ENCODE data around the gene CYP27C1.
"Not testable (repeated sequence)": the region's sequence is repeated elsewhere in the genome, so short reads cannot be mapped to it uniquely, and the experiment has no call there.

Gene CYP27C1

DNA sequence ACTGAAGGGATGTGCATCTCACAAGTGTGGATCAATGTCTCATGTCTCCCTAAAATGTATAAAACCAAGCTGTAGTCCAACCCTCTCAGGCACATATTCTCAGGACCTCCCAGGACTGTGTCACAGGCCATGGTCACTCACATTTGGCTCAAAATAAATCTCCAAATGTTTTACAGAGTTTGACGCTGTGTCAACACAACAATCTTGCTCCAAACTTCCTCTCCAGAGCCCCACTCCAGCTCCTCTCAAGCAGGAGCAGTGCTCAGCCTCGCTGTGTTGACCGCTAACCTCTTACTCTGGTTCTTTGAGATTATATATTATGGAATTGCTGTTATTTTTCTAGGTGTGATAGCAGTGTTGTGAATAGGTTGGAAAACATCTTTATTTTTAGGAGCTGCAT lies 56.2 kb downstream of the CYP27C1 start:
- no peaks in the 10 kb centered on the region for H3K27me3 ChIP-seq (ENCODE audit: control insufficient read depth in 5 of 5, insufficient read depth in 4 of 5, low read length in 5 of 5)
- H3K4me1 ChIP-seq (ENCODE audit: control insufficient read depth in 5 of 5, insufficient read depth in 5 of 5, low read length in 5 of 5): peaks cover 0 to 9% (median 5%) of the 10 kb centered on the region in 5 donors
- no peaks in the 10 kb centered on the region for H3K9me3 ChIP-seq (ENCODE audit: control insufficient read depth in 5 of 5, low read length in 5 of 5)
- no peak overlapping the region for H3K9ac ChIP-seq (ENCODE audit: low read length in 5 of 5)
- H3K36me3 ChIP-seq (ENCODE audit: control insufficient read depth in 5 of 5, insufficient read depth in 5 of 5, low read length in 5 of 5): no peaks in the 10 kb centered on the region
- no peak overlapping the region for H3K4me3 ChIP-seq (ENCODE audit: low read depth in 1 of 5, low read length in 5 of 5)
- no peak overlapping the region for H3K27ac ChIP-seq (ENCODE audit: low read depth, low read length)

DNA sequence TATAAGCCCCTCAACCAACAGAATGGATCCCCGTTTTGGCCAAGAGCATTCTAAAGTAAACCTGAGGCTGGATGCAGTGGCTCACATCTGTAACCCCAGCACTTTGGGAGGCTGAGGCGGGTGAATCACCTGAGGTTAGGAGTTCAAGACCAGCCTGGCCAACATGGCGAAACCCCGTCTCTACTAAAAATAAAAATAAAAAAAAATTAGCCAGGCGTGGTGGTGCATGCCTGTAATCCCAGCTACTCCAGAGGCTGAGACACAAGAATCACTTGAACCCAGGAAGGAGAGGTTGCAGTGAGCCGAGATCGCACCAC lies 57.1 kb downstream of the CYP27C1 start:
- not testable (repeated sequence) for H3K4me3 ChIP-seq (ENCODE audit: low read depth in 1 of 5, low read length in 5 of 5); H3K27ac ChIP-seq (ENCODE audit: low read depth, low read length); H3K9me3 ChIP-seq (ENCODE audit: control insufficient read depth in 5 of 5, low read length in 5 of 5); H3K9ac ChIP-seq (ENCODE audit: low read length in 5 of 5); H3K4me1 ChIP-seq (ENCODE audit: control insufficient read depth in 5 of 5, insufficient read depth in 5 of 5, low read length in 5 of 5); H3K27me3 ChIP-seq (ENCODE audit: control insufficient read depth in 5 of 5, insufficient read depth in 4 of 5, low read length in 5 of 5); H3K36me3 ChIP-seq (ENCODE audit: control insufficient read depth in 5 of 5, insufficient read depth in 5 of 5, low read length in 5 of 5)

DNA sequence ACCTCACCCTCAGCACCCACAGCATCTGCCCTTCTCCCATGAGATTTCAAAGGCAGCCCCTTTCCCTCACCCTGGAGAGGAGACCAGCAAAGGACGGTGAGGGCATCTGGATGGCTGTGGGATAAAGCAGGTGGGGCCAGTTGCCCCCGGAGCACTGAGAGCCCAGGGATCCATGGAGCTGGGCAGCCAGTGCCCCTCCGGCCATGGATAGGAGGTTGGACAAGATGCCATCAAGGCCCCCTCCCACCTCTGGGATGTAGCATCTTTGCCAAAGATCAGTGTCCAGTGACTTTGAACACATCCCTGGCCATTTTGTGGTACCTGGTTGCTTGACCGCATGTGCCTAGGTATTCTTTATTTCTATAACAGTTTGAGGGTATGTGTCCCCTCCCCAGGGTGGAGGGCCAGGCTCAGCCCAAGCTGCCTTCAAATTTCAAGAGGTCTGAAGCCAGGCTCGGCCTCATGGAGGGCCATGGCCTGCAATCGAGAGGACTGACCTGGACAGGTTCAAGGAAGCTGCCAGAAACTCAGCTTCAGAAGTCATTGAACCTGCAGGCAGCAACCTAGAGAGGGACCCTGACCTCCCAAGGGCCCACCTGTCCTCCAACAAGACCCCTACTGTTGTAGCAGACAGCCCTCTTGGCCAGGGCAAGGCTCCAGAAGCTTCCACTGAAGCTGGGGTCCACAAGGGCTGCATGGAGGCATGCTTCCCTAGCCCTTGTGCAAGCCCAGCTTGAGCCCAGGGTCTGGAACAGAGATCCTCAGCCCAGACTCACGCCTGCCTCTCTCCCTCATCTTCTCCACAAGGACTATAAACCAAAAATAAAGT lies 57.6 kb downstream of the CYP27C1 start:
- Histone ChIP-seq H3K9ac (ENCODE audit: low read length in 5 of 5) (no peak overlapping the region), H3K36me3 (ENCODE audit: control insufficient read depth in 5 of 5, insufficient read depth in 5 of 5, low read length in 5 of 5) (no peaks in the 10 kb centered on the region), H3K4me3 (ENCODE audit: low read depth in 1 of 5, low read length in 5 of 5) (no peak overlapping the region), H3K27ac (ENCODE audit: low read depth, low read length) (no peak overlapping the region), H3K9me3 (ENCODE audit: control insufficient read depth in 5 of 5, low read length in 5 of 5) (no peaks in the 10 kb centered on the region), H3K27me3 (ENCODE audit: control insufficient read depth in 5 of 5, insufficient read depth in 4 of 5, low read length in 5 of 5) (no peaks in the 10 kb centered on the region), H3K4me1 (ENCODE audit: control insufficient read depth in 5 of 5, insufficient read depth in 5 of 5, low read length in 5 of 5) (peaks cover 0 to 9% (median 6%) of the 10 kb centered on the region in 5 donors)

DNA sequence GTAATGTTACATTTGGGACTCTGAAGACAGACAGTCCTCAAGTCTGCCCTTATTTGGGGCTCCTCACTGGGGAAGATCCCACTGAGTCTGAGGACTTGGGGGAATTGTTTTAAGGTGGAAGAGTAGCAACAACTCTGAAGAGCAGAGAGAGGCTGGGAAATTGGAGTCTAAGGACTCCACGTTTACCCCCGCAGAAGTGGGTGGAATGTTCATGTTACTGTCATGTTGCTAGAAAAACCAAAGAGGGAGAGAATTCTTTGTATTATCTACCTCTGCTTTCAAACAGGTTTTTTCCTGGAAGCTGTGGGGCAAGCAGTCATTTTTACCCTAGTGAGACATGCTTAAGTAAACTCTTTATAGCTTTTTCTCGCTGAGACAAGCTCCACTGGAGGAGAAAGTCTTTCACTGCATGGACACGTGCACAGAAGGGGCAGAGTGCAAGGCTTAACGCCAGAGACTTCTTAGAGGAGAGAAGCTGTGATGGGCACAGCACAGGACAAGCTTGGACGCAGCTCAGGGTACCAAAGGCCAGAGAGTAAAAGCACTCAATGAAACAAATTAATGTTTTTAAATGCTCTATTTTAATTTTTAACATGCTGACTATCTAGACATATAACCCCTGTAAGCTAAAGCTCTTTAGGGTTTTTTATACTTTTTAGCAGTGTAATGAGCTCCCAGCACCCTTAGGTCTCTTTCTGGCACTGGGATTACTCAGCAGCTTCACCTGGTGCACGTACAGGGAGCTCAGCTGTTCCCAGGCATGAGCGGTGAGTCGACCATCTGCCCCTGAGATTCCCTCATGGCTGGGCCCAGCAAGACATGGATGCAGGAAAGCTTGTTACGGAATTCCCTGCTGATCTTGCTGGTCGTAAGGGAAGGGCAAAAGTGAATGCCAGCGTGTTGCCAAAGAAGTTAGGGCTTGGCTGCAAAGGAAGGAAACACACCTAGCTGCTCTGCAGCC lies 58.6 kb downstream of the CYP27C1 start:
- H3K4me3 ChIP-seq (ENCODE audit: low read depth in 1 of 5, low read length in 5 of 5): no peak overlapping the region
- no peaks in the 10 kb centered on the region for H3K9me3 ChIP-seq (ENCODE audit: control insufficient read depth in 5 of 5, low read length in 5 of 5)
- H3K27ac ChIP-seq (ENCODE audit: low read depth, low read length): no peak overlapping the region
- H3K4me1 ChIP-seq (ENCODE audit: control insufficient read depth in 5 of 5, insufficient read depth in 5 of 5, low read length in 5 of 5): peaks cover 0 to 11% (median 6%) of the 10 kb centered on the region in 5 donors
- no peaks in the 10 kb centered on the region for H3K36me3 ChIP-seq (ENCODE audit: control insufficient read depth in 5 of 5, insufficient read depth in 5 of 5, low read length in 5 of 5)
- no peak overlapping the region for H3K9ac ChIP-seq (ENCODE audit: low read length in 5 of 5)
- no peaks in the 10 kb centered on the region for H3K27me3 ChIP-seq (ENCODE audit: control insufficient read depth in 5 of 5, insufficient read depth in 4 of 5, low read length in 5 of 5)

DNA sequence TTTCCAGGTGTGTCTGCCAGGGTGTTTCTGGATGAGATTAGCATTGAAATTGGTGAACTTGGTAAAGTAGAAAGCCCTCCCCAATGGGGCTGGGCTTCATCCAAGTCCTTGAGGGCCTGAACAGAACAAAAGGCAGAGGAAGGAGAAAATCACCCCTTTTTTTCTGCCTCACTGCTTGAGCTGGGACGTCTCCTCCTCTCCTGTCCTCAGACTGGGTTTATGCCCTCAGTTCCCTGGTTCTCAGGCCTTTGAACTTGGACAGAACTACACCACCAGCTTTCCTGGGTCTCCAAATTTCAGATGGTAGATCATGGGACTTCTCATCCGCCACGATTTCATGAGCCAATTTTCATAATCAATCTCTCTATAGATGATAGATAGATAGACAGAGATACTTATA lies 59.4 kb downstream of the CYP27C1 start:
- no peak overlapping the region for H3K4me3 ChIP-seq (ENCODE audit: low read depth in 1 of 5, low read length in 5 of 5)
- H3K4me1 ChIP-seq (ENCODE audit: control insufficient read depth in 5 of 5, insufficient read depth in 5 of 5, low read length in 5 of 5): peaks cover 0 to 17% (median 12%) of the 10 kb centered on the region in 5 donors
- no peak overlapping the region for H3K9ac ChIP-seq (ENCODE audit: low read length in 5 of 5)
- H3K9me3 ChIP-seq (ENCODE audit: control insufficient read depth in 5 of 5, low read length in 5 of 5): no peaks in the 10 kb centered on the region
- H3K36me3 ChIP-seq (ENCODE audit: control insufficient read depth in 5 of 5, insufficient read depth in 5 of 5, low read length in 5 of 5): no peaks in the 10 kb centered on the region
- no peak overlapping the region for H3K27ac ChIP-seq (ENCODE audit: low read depth, low read length)
- no peaks in the 10 kb centered on the region for H3K27me3 ChIP-seq (ENCODE audit: control insufficient read depth in 5 of 5, insufficient read depth in 4 of 5, low read length in 5 of 5)

DNA sequence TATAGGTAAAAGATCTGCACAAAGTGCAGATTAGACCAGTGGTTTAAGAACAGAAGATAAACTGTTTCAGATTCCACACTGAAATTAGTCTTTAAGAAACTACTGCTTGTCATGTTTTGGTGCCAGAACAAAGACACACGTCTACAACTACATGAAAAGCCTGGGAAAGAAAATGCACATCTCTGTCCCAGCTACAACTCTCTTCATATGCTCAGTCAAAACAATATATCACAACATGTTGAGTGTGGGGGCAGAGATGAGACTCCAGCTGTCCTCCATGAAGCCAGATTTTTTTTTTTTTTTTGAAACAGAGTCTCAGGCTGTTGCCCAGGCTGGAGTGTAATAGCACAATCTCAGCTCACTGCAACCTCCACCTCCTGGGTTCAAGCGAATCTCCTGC lies 60.6 kb downstream of the CYP27C1 start:
- no peaks in the 10 kb centered on the region for H3K9me3 ChIP-seq (ENCODE audit: control insufficient read depth in 5 of 5, low read length in 5 of 5)
- no peak overlapping the region for H3K9ac ChIP-seq (ENCODE audit: low read length in 5 of 5)

DNA sequence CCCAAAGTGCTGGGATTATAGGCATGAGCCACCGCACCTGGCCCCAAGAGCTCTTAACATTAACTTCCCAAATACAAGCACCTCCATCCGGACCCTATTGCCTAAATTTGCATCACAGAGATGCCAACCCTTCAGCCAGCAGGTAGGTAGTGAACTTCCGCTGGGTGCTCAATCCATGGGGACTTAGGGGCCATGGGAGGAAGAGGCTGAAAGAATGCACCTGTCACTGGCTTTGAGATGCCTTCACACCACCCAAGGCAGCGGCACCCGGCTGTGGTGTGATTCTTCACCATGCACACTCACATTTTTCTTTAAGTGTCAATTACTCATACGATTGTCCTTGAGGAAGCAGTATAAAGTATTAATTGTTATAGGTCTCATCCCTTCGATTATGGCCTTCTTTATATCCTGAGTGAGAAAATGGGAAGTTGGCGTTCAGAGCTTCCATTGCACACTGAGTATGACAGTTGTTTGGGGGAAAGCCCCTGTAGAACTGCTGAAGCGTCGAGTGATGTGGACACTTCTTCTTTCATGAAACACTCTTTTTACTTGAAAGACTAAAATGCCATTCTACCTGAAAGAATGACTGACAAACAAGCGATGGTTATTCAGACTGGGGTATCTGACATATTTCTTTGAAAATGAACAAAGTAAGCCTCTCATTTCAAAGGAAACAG lies 61.3 kb downstream of the CYP27C1 start:
- Histone ChIP-seq H3K36me3 (ENCODE audit: control insufficient read depth in 5 of 5, insufficient read depth in 5 of 5, low read length in 5 of 5) (no peaks in the 10 kb centered on the region), H3K4me1 (ENCODE audit: control insufficient read depth in 5 of 5, insufficient read depth in 5 of 5, low read length in 5 of 5) (peaks cover 2 to 35% (median 28%) of the 10 kb centered on the region in 5 donors), H3K9ac (ENCODE audit: low read length in 5 of 5) (no peak overlapping the region), H3K9me3 (ENCODE audit: control insufficient read depth in 5 of 5, low read length in 5 of 5) (no peaks in the 10 kb centered on the region), H3K4me3 (ENCODE audit: low read depth in 1 of 5, low read length in 5 of 5) (no peak overlapping the region), H3K27me3 (ENCODE audit: control insufficient read depth in 5 of 5, insufficient read depth in 4 of 5, low read length in 5 of 5) (no peaks in the 10 kb centered on the region), H3K27ac (ENCODE audit: low read depth, low read length) (no peak overlapping the region)

More for the DNA sequence above, 60.6 kb downstream of the CYP27C1 start:
- H3K27ac ChIP-seq (ENCODE audit: low read depth, low read length): no peak overlapping the region
- H3K4me1 ChIP-seq (ENCODE audit: control insufficient read depth in 5 of 5, insufficient read depth in 5 of 5, low read length in 5 of 5): peaks cover 2 to 29% (median 21%) of the 10 kb centered on the region in 5 donors
- no peak overlapping the region for H3K4me3 ChIP-seq (ENCODE audit: low read depth in 1 of 5, low read length in 5 of 5)
- H3K27me3 ChIP-seq (ENCODE audit: control insufficient read depth in 5 of 5, insufficient read depth in 4 of 5, low read length in 5 of 5): no peaks in the 10 kb centered on the region
- H3K36me3 ChIP-seq (ENCODE audit: control insufficient read depth in 5 of 5, insufficient read depth in 5 of 5, low read length in 5 of 5): no peaks in the 10 kb centered on the region

DNA sequence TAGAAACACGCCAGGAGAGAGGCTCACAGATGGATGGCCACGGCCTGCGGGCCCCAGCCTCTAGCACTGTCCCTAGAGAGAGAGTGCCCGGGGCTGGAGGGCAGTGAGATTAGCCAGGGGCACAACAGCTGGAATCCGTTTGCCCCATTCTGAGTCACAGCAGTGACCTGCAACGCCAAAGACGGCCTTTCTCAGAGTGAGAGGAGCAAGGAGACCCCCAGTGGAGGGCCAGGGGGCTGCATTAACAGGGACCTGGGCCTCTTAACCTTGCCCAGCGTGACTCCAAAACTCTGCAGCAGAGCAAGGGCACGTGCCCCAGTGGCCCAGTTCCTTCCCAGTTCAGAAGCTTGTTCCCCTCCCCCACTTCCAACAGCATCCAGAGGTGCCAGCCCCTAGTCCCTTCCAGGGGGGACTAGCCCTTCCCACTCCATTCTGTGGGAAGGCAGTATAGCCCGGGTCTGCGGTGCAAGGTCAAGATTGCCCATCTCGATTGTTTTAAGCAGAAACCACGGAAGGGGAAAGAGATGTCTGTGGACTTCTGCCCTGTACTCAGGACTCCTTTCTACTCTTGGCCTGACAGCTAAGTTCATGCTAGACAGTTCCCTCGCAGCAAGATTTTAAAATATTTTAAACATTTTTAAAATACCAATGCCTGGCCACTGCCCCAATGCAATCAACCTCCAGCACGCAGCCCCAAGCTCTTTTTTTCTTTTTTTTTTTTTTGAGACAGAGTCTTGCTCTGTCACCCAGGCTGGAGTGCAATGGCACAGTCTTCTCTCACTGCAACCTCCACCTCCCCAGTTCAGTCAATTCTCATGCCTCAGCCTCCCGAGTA lies 62.2 kb downstream of the CYP27C1 start:
- H3K27ac ChIP-seq (ENCODE audit: low read depth, low read length): no peak overlapping the region
- no peak overlapping the region for H3K4me3 ChIP-seq (ENCODE audit: low read depth in 1 of 5, low read length in 5 of 5)
- no peaks in the 10 kb centered on the region for H3K27me3 ChIP-seq (ENCODE audit: control insufficient read depth in 5 of 5, insufficient read depth in 4 of 5, low read length in 5 of 5)
- no peaks in the 10 kb centered on the region for H3K9me3 ChIP-seq (ENCODE audit: control insufficient read depth in 5 of 5, low read length in 5 of 5)
- H3K36me3 ChIP-seq (ENCODE audit: control insufficient read depth in 5 of 5, insufficient read depth in 5 of 5, low read length in 5 of 5): no peaks in the 10 kb centered on the region
- H3K9ac ChIP-seq (ENCODE audit: low read length in 5 of 5): no peak overlapping the region
- H3K4me1 ChIP-seq (ENCODE audit: control insufficient read depth in 5 of 5, insufficient read depth in 5 of 5, low read length in 5 of 5): peaks cover 2 to 37% (median 31%) of the 10 kb centered on the region in 5 donors

DNA sequence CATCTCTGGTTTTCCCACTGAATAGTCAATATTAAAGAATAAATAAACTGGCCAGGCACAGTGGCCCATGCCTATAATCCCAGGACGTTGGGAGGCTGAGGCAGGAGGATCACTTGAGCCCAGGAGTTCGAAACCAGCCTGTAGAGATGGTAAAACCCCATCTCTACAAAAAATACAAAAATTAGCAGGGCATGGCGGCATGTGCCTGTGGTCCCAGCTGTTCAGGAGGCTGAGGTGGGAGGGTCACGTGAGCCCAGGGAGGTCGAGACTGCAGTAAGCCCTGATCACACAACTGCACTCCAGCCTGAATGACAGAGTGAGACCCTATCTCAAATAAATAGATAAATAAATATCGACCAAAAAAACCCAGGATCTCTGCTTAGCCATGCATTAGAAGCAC lies 63.0 kb downstream of the CYP27C1 start:
- H3K27ac ChIP-seq (ENCODE audit: low read depth, low read length): no peak overlapping the region
- no peaks in the 10 kb centered on the region for H3K9me3 ChIP-seq (ENCODE audit: control insufficient read depth in 5 of 5, low read length in 5 of 5)
- H3K27me3 ChIP-seq (ENCODE audit: control insufficient read depth in 5 of 5, insufficient read depth in 4 of 5, low read length in 5 of 5): no peaks in the 10 kb centered on the region
- no peak overlapping the region for H3K9ac ChIP-seq (ENCODE audit: low read length in 5 of 5)
- peaks cover 2 to 37% (median 31%) of the 10 kb centered on the region in 5 donors for H3K4me1 ChIP-seq (ENCODE audit: control insufficient read depth in 5 of 5, insufficient read depth in 5 of 5, low read length in 5 of 5)
- H3K4me3 ChIP-seq (ENCODE audit: low read depth in 1 of 5, low read length in 5 of 5): no peak overlapping the region
- no peaks in the 10 kb centered on the region for H3K36me3 ChIP-seq (ENCODE audit: control insufficient read depth in 5 of 5, insufficient read depth in 5 of 5, low read length in 5 of 5)
